H1 (cell line): ENCODE measurements around the gene TMPRSS2.

Source experiments
- ATF2 ChIP-seq: IDR thresholded peaks from 2 replicates; pipeline ENCODE4 v1.6.1; 2012; ENCODE audit warnings: low read length, inconsistent platforms
- CTCF ChIP-seq, 3 experiments: IDR thresholded peaks; 1 replicate in 2 of 3; 2 replicates in 1 of 3; pipeline versions ENCODE4 v1.5.1 to v1.6.1; 2011; ENCODE audit warnings: low read length in 3 of 3, mild to moderate bottlenecking in 3 of 3, inconsistent platforms in 2 of 3, low read depth in 1 of 3, moderate library complexity in 1 of 3; ENCODE audit not compliant: insufficient read depth in 1 of 3; ENCODE audit errors: control extremely low read depth in 1 of 3
- E2F6 ChIP-seq: IDR thresholded peaks from 2 replicates; pipeline ENCODE4 v1.6.1; 2012; ENCODE audit warnings: inconsistent platforms
- EZH2 ChIP-seq: fragments of 200-600 bp; sonication (generic); IDR thresholded peaks from 2 replicates; pipeline ENCODE4 v1.7.1; 2012; ENCODE audit warnings: low read depth, mild to moderate bottlenecking, moderate library complexity, low read length, inconsistent platforms; ENCODE audit not compliant: severe bottlenecking
- HDAC6 ChIP-seq: IDR thresholded peaks from one replicate; pipeline ENCODE4 v1.7.1; 2012; ENCODE audit warnings: low read depth, mild to moderate bottlenecking, inconsistent platforms, low read length, moderate library complexity
- POLR2A ChIP-seq, 2 experiments: IDR thresholded peaks; 1 replicate in 1 of 2; 2 replicates in 1 of 2; pipeline ENCODE4 v1.6.1; 2011; ENCODE audit warnings: low read depth in 2 of 2, low read length in 2 of 2, mild to moderate bottlenecking in 2 of 2; ENCODE audit errors: control extremely low read depth in 1 of 2
- RBBP5 ChIP-seq: IDR thresholded peaks from 2 replicates; pipeline ENCODE4 v1.7.1; 2012; ENCODE audit warnings: low read depth, mild to moderate bottlenecking, inconsistent platforms, low read length, moderate library complexity, borderline replicate concordance
- RFX5 ChIP-seq: IDR thresholded peaks from 2 replicates; pipeline ENCODE4 v1.6.1; 2011; ENCODE audit warnings: low read depth, low read length, improper control_type of control experiment, borderline replicate concordance

- TF ChIP-seq CTCF (IDR thresholded peaks at IDR 0.05; ENCODE audit: control extremely low read depth in 1 of 3, insufficient read depth in 1 of 3, low read depth in 1 of 3, low read length in 3 of 3) = no peak
- no peak for TF ChIP-seq POLR2A (IDR thresholded peaks at IDR 0.05; ENCODE audit: control extremely low read depth in 1 of 2, low read depth in 2 of 2, low read length in 2 of 2)
- no peak for TF ChIP-seq E2F6
- TF ChIP-seq ATF2 = no peak
- TF ChIP-seq EZH2 = no peak
- TF ChIP-seq HDAC6 = no peak
- TF ChIP-seq RFX5 = no peak
- TF ChIP-seq RBBP5 = no peak
These were observed 15.2 kb upstream of the TMPRSS2 start for GRCh38 chr21:41523175-41523574.
